ENCODE data around the gene TMEM178B.

The TMEM178B gene

GRCh38 chr7:141225916-141226618 lies 152.2 kb downstream of the TMEM178B start:
- DNase-seq = no peak

GRCh38 chr7:141227454-141227853 lies 153.6 kb downstream of the TMEM178B start:
- no peak for DNase-seq

GRCh38 chr7:141228482-141228881 lies 154.6 kb downstream of the TMEM178B start:
- DNase-seq = no peak

- no peak for DNase-seq
Observed at GRCh38 chr7:141231018-141231792, 157.3 kb downstream of the TMEM178B start.

GRCh38 chr7:141232286-141233051 lies 158.6 kb downstream of the TMEM178B start:
- DNase-seq = no peak

GRCh38 chr7:141234335-141235105 lies 160.7 kb downstream of the TMEM178B start:
- no peak for DNase-seq

GRCh38 chr7:141235656-141236055 lies 161.8 kb downstream of the TMEM178B start:
- no peak for DNase-seq

GRCh38 chr7:141238596-141239243 lies 164.9 kb downstream of the TMEM178B start:
- no peak for DNase-seq

- no peak for DNase-seq
Observed at GRCh38 chr7:141239661-141240060, 165.8 kb downstream of the TMEM178B start.

GRCh38 chr7:141242568-141242967 lies 168.7 kb downstream of the TMEM178B start:
- no peak for DNase-seq

GRCh38 chr7:141243368-141243767 lies 169.5 kb downstream of the TMEM178B start:
- DNase-seq = no peak

- no peak for DNase-seq
Observed at GRCh38 chr7:141244435-141244834, 170.6 kb downstream of the TMEM178B start.

GRCh38 chr7:141246426-141246825 lies 172.6 kb downstream of the TMEM178B start:
- DNase-seq = no peak

GRCh38 chr7:141251180-141251579 lies 177.3 kb downstream of the TMEM178B start:
- no peak for DNase-seq

- no peak for DNase-seq
Observed at GRCh38 chr7:141251957-141252356, 178.1 kb downstream of the TMEM178B start.

GRCh38 chr7:141257597-141257996 lies 183.7 kb downstream of the TMEM178B start:
- DNase-seq = no peak

GRCh38 chr7:141258559-141258958 lies 184.7 kb downstream of the TMEM178B start:
- no peak for DNase-seq

GRCh38 chr7:141262101-141263090 lies 188.5 kb downstream of the TMEM178B start:
- DNase-seq = no peak

- no peak for DNase-seq
Observed at GRCh38 chr7:141263508-141263907, 189.6 kb downstream of the TMEM178B start.

GRCh38 chr7:141263983-141264382 lies 190.1 kb downstream of the TMEM178B start:
- DNase-seq = no peak

GRCh38 chr7:141264511-141264910 lies 190.6 kb downstream of the TMEM178B start:
- no peak for DNase-seq

All from 8988T (cell line).